ENCODE data around the gene KDM8. TPM values are rescaled to one million over a fixed set of nuclear protein-coding genes. Genes with fewer than 3 reads are reported as not detected.

Gene KDM8
- total and polyA plus RNA-seq, 3 donors from 2014 or later, result 5.7 to 14.7 (median 8.3) TPM

GRCh38 chr16:27164352-27164751, 39.0 kb upstream of the KDM8 start:
- Histone ChIP-seq H3K4me3 (no peak overlapping the region), H3K27me3 (no peaks in the 10 kb centered on the region), H3K4me1 (no peaks in the 10 kb centered on the region), H3K9me3 (no peaks in the 10 kb centered on the region), H3K27ac (no peak overlapping the region), H3K36me3 (ENCODE audit: low read depth, missing control alignments) (no peaks in the 10 kb centered on the region)
- no peak for DNase-seq
- intact Hi-C loops (cut with DNase I; ENCODE audit: low total_unique reads), result no loop called here
- TF ChIP-seq POLR2A (IDR thresholded peaks at IDR 0.05) (no peak), CTCF (IDR thresholded peaks at IDR 0.05) (no peak)

- no peaks in the 10 kb centered on the region for H3K9me3 ChIP-seq
- WGBS, 2 donors, result 93 to 97% methylated on average over 3 of the region's 3 CpGs
- H3K36me3 ChIP-seq (ENCODE audit: low read depth, missing control alignments), result no peaks in the 10 kb centered on the region
- H3K4me3 ChIP-seq, result no peak overlapping the region
- DNase-seq, result no peak
- H3K27me3 ChIP-seq, result no peaks in the 10 kb centered on the region
- intact Hi-C loops (cut with DNase I; ENCODE audit: low total_unique reads), result no loop called here
- TF ChIP-seq CTCF (IDR thresholded peaks at IDR 0.05), result no peak
- no peak for TF ChIP-seq POLR2A (IDR thresholded peaks at IDR 0.05)
- H3K27ac ChIP-seq, result no peak overlapping the region
- no peaks in the 10 kb centered on the region for H3K4me1 ChIP-seq
These were observed 37.8 kb upstream of the KDM8 start for GRCh38 chr16:27165576-27165975.

- TF ChIP-seq POLR2A (IDR thresholded peaks at IDR 0.05), result no peak
- TF ChIP-seq CTCF (IDR thresholded peaks at IDR 0.05), result no peak
- no peaks in the 10 kb centered on the region for H3K27me3 ChIP-seq
- no peaks in the 10 kb centered on the region for H3K4me1 ChIP-seq
- DNase-seq, result no peak
- intact Hi-C loops (cut with DNase I; ENCODE audit: low total_unique reads), result no loop called here
- no peak overlapping the region for H3K27ac ChIP-seq
- no peaks in the 10 kb centered on the region for H3K9me3 ChIP-seq
- 86 to 88% methylated on average over 8 of the region's 8 CpGs for WGBS, 2 donors
- no peaks in the 10 kb centered on the region for H3K36me3 ChIP-seq (ENCODE audit: low read depth, missing control alignments)
- H3K4me3 ChIP-seq, result no peak overlapping the region
These were observed 34.5 kb upstream of the KDM8 start for GRCh38 chr16:27168790-27169189.

- intact Hi-C loops (cut with DNase I; ENCODE audit: low total_unique reads), result loop anchor here (10.0 kb wide), 1 partner anchor 285 kb away; no protein-coding TSS in a partner anchor
- Histone ChIP-seq H3K9me3 (no peaks in the 10 kb centered on the region), H3K36me3 (ENCODE audit: low read depth, missing control alignments) (no peaks in the 10 kb centered on the region), H3K4me1 (no peaks in the 10 kb centered on the region), H3K27ac (no peak overlapping the region), H3K27me3 (no peaks in the 10 kb centered on the region), H3K4me3 (no peak overlapping the region)
- 58 to 73% methylated on average over 6 of the region's 6 CpGs for WGBS, 2 donors
- TF ChIP-seq CTCF (IDR thresholded peaks at IDR 0.05) (no peak), POLR2A (IDR thresholded peaks at IDR 0.05) (no peak)
- no peak for DNase-seq
These were observed 33.7 kb upstream of the KDM8 start for GRCh38 chr16:27169511-27170071.

- Histone ChIP-seq H3K27me3 (no peaks in the 10 kb centered on the region), H3K27ac (no peak overlapping the region), H3K4me1 (no peaks in the 10 kb centered on the region), H3K4me3 (no peak overlapping the region), H3K9me3 (no peaks in the 10 kb centered on the region), H3K36me3 (ENCODE audit: low read depth, missing control alignments) (no peaks in the 10 kb centered on the region)
- 69 to 90% methylated on average over 4 of the region's 4 CpGs for WGBS, 2 donors
- DNase-seq, result no peak
- intact Hi-C loops (cut with DNase I; ENCODE audit: low total_unique reads), result loop anchor here (10.0 kb wide), 1 partner anchor 283 kb away; no protein-coding TSS in a partner anchor
- TF ChIP-seq CTCF (IDR thresholded peaks at IDR 0.05) (no peak), POLR2A (IDR thresholded peaks at IDR 0.05) (no peak)
These were observed 31.7 kb upstream of the KDM8 start for GRCh38 chr16:27171584-27171983.
